NB4 (cell line): ENCODE measurements around the gene BLOC1S1.

Experiments used
- CTCF ChIP-seq: IDR thresholded peaks from one replicate; pipeline ENCODE4 v1.5.1; 2012; ENCODE audit warnings: low read depth, low read length
- MYC ChIP-seq: IDR thresholded peaks from 2 replicates; pipeline ENCODE4 v1.6.1; 2011; ENCODE audit warnings: low read depth, low read length
- POLR2A ChIP-seq: IDR thresholded peaks from 2 replicates; pipeline ENCODE4 v1.6.1; 2011; ENCODE audit warnings: mild to moderate bottlenecking; ENCODE audit not compliant: insufficient read length; ENCODE audit errors: extremely low read depth

- no peak for TF ChIP-seq POLR2A
- TF ChIP-seq CTCF = no peak
- no peak for TF ChIP-seq MYC
Measured at GRCh38 chr12:55746174-55746912, 30.5 kb downstream of the BLOC1S1 start.
